CD4-positive, alpha-beta T cell treated with Interleukin-17A for 4 hours (primary cell): ENCODE measurements around the gene IL36A.

Source experiments
- DNase-seq: peaks from one replicate; pipeline ENCODE4 v3.0.0-alpha.2; 2020; ENCODE audit warnings: mixed read lengths

The IL36A gene

DNA sequence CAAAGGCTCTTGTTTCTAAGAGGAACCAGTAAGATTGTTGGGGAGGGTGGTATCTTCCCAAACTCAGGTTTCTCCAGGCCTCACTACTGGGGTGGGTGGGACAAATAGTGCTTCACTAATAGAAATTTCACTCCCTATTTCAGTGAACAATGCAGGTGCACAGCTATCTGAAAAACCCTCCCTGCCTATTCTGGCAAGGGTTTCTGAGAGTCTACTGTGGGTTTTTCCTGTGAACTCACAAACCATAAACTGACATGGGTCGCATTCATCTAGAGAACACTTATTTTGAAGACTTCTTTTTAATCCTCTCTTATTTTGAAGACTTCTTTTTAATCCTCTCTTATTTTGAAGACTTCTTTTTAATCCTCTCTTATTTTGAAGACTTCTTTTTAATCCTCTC lies 4.4 kb downstream of the IL36A start:
- DNase-seq, result no peak

DNA sequence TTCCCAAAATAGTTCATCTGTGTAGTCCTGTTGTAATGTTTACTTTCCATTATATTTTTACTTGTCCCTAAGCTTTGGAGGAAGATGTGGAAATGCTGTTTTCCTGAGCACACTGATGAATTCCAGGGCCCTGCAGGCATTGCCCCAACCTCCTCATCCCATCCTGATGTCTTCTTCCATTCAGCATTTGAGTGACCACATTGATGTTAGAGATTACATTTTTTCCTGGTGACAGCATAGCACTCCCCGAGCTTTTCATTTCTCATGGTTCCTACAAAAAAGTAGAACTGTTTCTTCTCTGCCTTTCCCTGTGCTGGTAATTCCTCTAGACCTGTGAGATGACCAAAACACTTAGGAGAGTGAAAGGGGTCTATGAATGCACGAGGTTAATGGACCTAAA lies 4.8 kb downstream of the IL36A start:
- no peak for DNase-seq

DNA sequence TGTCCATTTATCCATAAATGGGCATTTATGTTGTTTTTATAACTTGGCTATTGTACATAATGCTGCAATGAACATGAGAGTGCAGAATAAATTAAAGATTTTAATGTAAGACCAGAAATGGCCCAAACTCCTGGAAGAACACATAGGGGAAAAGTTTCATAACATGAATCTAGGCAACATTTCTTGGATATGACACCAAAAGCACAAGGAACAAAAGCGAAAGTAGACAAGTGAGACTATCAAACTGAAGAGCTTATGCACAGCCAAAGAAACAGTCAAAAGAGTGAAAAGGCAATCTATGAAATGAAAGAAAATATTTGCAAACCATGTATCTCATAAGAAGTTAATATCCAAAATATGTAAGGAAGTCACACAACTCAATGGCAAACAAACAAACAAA lies 5.8 kb downstream of the IL36A start:
- DNase-seq, result no peak

DNA sequence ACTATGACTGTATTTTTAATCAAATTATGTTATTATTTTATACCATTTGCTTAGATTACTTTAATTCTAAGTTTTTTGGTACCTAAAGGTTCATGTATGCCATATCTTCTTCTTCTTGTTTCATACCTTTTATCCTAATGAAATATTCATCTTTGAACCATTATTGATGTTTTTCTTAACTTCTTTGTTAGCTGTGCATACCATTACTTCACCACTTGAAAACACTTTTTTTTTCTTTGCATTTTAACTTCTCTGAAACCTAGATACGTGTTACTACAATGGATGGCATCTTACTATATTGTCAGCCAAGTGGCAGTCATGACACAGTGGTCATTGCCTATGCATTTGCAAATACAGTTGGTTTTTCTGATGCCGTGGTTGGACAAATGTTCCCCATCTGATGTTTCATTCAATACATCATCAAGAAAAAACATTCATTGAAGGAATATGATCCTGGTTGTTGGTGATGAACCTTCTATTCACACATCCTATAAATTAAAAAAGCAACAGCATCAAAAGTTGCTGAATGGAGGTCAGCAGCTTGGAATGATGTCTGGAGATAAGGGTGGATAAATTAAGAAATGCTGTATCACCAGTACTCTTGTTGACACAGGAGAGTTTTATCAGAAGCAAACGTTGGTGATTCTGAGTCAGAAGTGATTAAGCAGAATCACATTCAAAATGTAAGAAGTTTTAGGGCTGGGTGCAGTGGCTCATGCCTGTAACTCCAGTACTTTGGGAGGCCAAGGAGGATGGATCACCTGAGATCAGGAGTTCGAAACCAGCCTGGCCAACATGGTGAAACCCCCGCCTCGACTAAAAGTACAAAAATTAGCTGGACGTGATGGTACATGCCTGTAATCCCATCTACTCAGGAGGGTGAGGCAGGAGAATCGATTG lies 7.4 kb downstream of the IL36A start:
- DNase-seq, result no peak

DNA sequence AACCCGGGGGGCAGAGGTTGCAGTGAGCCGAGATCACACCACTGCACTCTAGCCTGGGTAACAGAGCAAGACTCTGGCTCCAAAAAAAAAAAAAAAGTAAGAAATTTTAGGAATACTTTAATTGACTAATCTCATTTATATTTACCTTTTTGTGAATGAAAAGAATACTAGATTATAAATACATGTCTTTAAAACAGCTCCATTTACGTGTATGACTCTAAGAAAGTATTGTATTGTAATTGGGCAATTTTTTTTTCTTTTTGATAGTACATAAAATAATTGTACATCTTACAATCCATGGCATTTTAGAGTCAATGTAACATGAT lies 8.0 kb downstream of the IL36A start:
- DNase-seq, result no peak

DNA sequence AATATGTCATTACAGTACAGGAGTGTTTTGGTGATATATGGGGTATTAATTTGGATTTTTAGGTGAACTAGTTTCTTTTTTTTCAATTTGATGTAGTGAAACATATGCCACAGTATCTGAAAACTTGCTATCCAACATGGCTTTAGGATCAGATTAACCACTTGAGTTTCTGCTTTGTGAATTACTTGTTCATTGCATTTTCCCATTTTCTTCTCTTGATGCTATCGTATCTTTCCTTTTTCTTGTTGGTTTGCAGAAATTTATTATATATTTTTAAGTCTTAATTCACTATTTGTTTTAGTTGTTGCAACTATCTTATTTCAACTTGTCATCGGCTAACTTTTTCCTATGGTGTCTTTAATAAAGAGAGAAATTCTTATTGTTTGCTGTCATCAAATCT lies 8.8 kb downstream of the IL36A start:
- DNase-seq, result no peak

DNA sequence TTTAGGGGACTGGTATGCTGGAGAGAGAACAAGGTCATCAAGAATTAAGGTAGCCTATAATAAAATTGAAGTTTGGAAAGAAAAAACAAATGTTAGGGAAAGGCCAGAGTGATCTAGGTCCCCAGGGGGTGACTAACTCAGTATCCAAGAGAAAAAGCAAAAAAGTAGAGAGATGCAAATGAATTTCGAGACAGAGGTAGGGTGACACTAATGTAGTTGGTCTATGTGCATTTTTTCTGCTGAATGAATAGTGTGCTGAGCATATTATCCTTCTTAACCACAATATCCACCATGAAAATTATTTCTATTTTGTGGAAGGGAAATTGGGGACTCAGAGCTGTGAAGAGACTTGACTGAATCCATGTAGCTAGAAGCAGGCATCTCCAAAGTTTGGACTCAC lies 9.8 kb downstream of the IL36A start:
- DNase-seq, result no peak

DNA sequence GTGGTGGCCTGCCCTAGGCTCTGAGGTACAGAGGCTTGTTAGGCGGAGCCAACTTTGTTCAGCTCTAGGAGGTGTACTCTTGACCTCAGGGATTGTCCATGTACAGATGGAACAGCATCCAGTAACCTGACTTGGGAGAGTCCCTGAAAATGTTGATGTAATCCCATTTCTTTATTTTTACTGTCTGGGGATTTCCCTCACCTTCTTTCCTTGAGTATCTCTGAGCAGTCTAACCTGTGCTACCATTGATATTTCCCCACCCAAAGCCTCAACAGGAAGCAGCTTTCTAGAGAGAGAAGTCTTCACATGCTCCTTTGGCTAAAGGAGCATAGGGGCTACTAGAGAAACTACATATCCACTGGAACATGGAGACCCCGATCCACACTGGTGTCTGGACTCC lies 10.4 kb downstream of the IL36A start:
- DNase-seq, result no peak

DNA sequence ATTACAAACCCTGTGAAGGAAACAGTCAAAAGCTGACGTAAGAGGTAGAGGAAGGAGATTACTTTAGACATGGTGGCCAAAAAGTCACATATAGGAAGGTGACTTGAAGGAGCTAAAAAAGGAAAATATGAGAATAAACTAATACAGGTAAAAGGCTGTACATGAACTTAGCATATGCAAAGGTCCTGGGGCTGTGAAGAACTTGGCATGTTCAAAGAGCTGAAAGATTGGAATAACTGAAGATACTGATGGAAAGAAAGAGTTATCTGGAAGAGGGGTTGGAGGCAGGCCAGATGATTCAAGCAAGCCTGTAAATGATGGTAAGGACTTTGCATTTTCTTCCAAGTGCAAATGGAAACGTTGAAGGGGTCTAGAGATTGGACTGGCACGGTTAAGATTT lies 13.2 kb downstream of the IL36A start:
- no peak for DNase-seq

DNA sequence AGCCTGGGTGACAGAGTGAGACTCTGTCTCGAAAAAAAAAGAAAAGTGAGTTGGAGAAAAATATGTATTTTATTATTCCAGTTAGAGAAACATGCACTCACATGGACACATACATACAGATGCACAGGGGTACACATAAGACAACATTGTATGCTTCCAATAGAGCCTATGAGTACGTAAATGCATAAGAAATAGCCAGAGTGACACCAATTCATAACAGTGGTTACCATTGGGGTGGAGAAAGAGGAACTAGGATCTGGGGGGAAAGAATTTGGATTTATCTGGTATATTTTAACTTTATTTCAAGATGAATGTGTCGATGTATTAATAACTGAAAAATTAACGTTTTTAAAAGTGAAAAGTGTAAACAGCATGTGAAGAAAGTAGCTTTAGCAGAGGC lies 16.1 kb downstream of the IL36A start:
- no peak for DNase-seq

DNA sequence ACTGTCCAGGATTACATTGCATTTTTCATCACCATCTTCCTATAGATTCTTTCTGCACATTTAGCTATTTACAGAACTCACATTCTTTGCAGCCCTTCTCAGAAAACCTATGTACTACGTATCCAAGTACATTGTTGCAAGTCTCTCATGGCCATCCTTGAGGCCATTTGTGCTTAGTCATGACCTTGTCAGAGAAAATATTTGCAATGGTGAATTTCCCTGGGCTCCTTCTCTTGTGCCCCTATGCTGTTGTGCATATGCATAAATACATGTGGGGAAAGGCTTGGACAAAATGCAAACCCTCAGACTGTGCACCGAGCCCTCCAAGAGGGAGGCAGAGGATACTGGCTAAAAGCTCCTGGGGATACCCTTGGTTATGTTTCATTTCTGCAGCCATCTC lies 19.5 kb downstream of the IL36A start:
- DNase-seq, result no peak

DNA sequence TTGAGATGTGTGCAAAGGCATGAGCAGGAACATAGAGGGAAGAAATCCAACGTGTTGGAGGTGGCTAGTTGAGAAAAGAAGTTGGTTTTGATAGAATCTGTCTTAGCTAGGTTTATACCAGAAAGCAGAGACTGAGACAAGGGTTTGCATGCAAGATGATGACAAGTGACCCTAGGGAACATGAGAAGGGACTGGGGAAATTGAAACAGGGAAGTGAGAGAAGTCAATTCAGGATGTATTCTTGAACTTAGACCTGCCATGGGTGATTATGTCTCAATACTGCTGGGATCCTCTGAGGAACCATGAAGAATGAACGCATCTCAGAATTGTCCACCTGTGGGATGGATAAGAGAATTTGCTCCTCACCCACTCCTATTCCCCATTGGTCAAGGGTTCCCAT lies 20.5 kb downstream of the IL36A start:
- no peak for DNase-seq

DNA sequence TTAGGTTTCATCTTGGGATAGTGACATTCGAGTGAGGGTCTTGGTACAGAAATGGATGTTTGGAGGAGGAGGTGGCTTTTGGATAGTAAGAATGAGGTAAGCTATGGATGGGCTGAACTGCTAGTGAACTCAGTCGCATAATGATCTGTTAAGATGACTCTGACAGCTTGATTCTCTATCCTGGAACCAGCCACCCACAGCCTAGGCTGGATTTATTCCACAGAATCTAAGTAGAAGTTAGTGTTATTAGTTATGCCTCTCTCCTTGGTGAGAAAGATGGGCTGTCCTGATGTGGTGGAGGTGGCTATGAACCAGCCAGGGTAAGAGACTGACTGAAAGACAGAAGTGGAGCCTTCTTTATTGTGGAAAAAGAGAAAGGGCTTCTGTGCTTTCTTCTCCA lies 22.4 kb downstream of the IL36A start:
- DNase-seq, result no peak

DNA sequence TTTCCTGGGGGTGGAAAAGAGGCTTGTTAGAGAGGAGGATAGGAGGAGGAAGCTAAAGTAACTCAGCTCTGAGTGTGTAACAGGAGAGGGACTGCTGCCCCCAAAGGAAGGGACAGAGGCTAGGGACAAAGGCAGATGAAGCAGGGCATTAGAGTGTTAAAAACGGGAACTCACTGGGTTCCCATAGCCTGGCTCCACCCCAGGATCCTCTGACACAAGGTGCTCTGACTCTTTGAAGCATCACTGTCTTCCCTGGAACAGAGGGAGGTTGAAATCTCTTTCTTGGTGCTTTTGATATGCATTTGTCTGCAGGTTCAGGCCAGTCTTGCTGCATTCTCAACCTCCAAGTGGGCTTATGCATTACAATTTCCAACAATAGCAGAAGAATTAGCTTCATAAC lies 22.9 kb downstream of the IL36A start:
- DNase-seq, result no peak

DNA sequence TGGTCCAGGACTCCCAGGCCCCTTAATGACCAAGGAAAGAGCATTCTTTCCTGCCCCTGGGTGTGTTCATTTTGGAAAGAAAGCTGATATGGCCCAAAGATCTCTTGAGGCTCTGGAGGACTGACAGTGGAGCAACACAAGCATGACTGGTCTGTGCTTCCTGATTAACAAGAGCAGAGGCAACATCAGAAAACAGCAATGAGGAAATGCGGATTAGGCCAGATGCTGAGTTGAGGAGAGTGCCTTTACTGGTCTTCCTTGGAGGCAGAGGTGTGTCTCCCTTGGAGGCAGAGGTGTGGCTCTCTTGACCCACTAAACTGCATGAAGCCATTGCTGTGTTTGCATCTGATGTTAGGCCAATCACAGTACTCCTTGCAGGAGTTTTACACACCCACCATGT lies 27.5 kb downstream of the IL36A start:
- DNase-seq, result no peak

DNA sequence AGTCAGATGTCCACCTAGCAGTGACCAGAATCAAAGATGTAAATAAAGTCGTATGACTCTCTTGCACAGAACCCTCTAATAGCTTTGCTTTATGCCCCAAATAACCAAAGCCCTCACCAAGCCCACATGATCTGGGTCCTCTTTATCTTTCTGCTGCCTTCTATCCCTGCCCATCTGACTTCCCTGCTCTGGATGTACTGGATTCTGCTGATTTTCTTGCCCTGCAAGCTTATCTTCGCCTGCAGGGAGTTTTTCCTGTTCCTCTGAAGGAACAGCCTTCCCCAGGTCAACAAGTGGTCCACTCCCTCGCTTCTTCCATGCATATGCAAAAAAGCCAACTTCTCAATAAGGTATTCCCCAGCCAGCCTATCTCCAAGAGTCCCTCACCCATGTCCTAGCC lies 28.8 kb downstream of the IL36A start:
- DNase-seq, result no peak

DNA sequence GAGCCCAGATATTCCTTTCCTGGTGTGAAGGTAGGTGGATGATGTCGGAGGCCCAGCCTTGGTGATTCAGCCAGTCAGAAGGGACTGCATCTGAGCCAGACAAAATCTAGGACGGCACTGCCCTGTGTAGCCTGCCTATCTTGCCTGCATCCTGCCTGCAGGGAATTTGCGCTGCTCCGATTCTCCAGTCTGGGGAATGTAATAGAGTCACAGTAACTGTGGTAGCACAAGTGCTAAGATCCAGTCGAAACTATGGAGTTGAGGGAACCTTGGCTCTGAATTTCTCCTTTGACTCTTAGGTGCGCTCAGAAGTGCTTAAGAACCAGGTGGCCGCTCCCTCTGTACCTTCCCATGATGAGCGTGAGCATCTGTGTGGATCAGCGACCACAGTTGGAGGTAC lies 31.5 kb downstream of the IL36A start:
- DNase-seq, result no peak

DNA sequence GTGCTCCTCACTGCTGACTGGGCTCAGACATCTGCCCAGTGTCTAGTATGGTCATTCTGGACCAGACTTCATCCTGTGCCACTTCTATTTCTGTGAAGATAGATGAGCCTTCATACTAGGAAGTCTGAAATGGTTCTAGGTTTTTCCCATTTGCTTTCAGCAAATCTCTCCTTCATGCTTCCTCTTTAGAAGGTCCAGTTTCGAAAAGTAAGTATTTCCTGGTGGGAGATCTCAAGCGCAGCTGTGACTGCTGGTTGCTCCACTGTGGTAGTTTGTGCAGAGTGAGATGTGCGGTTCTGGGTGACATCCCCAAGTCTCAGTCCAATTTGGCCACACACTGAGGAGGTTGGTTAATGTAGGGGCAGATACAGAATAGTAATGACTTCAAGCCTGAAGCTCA lies 33.0 kb downstream of the IL36A start:
- DNase-seq, result no peak

DNA sequence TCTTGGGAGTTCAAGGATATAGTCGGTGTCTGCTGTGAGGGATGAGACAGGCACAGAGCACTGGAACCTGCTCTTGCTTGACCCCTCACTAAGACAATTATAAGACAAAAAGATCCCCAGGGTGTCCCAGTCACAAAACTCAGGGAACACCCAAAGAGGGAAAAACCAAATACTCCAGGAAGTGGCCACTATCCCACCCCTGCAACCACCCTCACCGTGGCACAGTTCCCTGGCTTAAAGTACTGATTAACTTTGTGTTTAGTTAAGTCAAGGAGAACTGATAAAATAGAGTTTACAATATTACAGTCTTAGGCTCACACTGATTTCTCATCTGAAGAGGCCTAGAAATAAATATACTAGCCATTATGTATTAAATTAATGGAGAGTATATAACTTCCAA lies 33.9 kb downstream of the IL36A start:
- DNase-seq, result no peak

DNA sequence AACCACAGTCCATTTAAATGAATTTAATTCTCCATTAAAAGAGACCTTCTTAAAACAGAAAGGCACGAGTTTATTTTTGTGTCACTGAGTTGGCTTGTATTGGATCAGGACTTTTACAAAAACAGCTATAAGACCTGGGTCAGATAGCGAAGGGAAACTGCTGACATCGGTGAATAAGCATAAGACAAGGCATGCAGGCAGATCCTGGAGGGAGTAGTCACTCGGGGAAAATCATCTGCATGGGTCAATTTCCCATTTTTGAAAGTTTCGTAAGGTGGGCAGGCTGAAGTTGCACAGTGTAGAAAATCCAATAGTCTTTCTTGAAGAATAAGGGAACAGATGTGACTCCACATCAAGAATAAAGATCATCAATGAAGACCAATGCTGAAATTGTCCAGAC lies 34.5 kb downstream of the IL36A start:
- DNase-seq, result no peak

DNA sequence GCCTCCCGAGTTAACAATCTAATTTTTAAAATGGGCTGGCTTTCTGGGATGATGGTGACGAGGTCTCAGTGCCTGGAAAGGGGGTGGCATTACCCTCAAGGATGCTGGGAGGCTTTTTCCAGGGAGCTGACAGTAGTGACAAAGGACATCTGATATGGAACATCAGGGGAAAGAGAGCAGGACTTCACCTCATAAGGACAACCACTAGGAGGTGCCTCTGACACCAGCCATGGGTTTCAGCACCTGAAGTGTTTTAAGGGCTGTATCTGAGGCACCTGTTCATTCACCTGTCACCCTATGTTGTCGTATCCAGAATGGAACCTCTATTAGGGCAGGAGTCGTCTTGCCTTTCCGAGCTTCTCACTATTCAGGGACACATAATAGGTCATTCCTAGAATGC lies 36.6 kb downstream of the IL36A start:
- DNase-seq, result no peak

DNA sequence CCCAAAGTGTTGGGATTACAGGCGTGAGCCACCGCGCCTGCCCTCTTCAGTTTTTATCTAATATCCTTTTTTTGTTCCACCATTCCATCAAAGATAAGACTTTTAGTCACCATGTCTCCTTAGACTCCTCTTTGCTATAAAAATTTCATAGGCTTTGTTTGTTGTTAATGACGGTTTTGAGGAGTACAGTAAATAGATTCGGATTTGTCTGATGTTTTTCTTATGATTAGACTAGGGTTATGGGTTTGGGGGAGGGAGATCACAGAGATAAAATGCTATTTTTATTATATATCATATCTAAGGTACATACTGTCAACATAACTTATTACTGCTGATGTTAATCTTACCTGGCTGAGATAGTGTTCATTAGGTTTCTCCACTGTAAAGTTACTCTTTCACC lies 41.2 kb downstream of the IL36A start:
- DNase-seq, result no peak

DNA sequence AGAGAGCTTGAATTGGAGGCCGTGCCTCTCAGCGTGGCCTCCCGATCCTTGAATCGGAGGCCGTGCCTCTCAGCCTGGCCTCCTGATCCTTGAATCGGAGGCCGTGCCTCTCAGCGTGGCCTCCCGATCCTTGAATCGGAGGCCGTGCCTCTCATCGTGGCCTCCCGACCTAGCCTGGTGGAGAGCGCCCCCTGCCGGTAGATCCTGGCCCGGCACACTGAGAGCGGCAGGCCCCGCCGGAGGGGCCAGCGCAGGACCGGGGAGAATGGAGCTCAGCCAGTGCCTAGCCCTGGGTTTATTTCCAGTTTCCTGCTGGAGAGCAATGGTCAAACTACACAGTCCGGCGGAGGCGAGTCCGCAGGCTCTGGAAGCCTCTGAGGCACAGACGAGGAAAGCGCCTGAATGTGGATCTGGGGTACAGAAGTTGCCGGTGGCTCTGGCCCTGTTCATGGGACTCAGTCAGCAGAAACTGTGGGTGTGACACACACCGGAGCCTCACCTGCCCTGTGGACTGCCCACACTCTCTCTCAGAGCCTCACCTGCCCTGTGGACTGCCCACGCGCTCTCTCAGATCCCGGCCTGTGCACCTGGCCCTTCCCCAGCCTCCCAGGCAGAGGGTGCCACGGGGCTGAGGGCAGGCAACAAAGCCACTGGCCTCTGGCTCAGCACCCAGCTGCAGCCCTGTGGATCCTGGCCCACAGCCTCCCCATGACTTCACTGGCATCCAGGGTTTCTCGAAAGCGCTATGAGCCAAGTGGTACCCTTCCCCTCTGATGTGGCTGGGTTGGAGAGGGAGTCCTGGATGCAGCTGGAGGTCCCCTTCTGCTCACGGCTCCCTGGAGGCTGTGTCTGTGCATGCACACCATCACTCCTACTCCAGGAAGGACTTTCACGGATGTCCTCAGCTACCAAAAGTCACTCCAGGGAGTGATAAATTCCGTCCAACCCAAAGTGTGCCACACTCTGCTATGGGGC lies 45.9 kb downstream of the IL36A start:
- DNase-seq, result peak; percentile 11

DNA sequence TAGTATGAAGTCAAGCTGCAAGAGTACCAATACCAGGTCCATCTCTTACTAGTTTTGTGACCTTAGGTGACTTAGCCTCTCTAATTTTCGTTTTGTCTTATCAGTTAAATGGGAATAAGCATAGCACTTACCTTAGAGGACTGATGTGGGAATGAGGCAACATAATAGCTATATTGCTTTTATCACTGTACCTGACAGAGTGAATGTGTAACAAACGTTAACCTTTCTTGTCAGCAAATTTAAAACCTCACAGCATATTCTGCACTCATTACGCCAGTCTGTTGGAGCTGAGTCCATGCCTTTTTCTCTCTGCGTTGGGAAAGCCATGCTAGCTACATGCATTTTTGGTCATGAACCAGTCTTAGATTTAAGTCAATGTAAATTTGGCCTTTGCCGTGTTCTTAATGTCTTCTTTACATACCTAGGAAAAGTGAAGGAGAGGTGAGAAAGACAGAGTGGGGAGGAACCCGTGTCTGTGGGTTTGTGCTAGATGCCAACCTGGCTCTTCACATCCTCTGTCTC lies 47.2 kb downstream of the IL36A start, which contains the start of gene IL36B:
TSS of gene IL36B (minus strand) at position 472 of the 522 bp plus-strand sequence.
- no peak for DNase-seq
